LoVo (cell line): Measurements from ENCODE around the gene DEFB124.

Experiments used
- DNase-seq: peaks from one replicate; pipeline ENCODE4 v3.0.0-alpha.2; 2016; ENCODE audit warnings: low spot score

DEFB124 gene

GRCh38 chr20:31425797-31426196 is 49.1 kb downstream of the DEFB124 start:
- no peak for DNase-seq

DNA sequence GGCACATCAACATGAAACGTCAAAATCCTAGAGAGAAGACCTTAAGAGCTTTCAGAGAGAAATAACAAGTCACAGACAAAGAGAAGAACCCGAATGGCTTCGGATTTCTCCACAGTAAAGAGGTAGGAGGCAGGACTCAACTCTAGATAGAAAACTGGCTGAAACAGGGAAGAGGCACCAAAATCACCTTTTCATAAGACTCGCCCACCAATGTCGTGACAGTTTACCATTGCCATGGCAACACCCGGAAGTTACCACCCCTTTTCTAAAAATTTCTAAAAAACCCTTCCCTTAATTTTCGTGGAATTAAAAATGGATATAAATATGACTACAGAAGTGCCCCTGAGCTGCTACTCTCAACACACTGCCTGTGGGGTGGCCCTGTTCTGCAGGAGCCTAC is 56.6 kb downstream of the DEFB124 start:
- no peak for DNase-seq

DNA sequence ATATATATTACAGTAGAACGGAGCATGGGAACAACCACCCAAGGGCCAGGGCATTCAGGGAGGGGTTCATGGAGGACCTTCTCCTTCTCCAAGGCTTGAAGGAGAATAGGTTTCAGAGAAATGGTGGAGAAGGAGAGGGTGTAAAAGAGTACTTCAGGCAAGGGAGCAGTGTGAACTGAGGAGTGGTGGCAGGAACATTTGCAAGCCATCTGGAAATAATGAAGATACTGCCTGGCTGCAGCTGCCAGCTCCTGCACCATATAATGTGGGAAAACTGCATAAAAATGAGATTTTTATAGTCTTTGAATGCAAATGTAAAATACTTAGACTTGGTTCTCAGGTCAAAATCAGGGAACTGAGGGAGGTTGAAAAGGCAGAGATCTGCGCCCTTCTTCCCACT is 59.3 kb downstream of the DEFB124 start:
- DNase-seq: no peak
